ENCODE results near the gene CCSER1. TPM values are rescaled to one million over a fixed set of nuclear protein-coding genes. Genes with fewer than 3 reads are reported as not detected.
"Not testable (repeated sequence)": the region's sequence is repeated elsewhere in the genome, so short reads cannot be mapped to it uniquely, and the experiment has no call there.

CCSER1 gene
- total RNA-seq, 1 donor from 2014 or later: not detected

- DNase-seq (ENCODE audit: low read depth): no peak
These were observed 163.2 kb downstream of the CCSER1 start for GRCh38 chr4:90290345-90290744.

GRCh38 chr4:90292438-90292837, 165.2 kb downstream of the CCSER1 start:
- DNase-seq (ENCODE audit: low read depth): no peak

DNA sequence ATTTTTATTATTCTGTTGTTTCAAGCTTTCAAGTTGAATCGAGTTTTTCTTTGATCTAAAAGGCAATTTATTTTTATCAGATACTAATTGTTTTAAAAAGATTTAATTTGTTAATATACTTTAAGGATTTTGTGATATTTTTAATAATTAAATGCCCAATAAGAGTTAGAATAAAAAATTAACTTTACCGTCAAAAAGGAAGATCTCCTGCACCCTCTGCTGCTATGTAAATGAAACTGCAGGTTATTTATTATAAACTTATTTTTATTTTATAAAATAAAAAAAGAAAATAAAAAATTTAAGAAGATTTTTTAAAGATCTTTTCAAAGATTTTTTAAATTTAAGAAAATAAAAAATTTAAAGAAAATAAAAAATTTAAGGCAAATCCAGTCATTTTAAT, 166.1 kb downstream of the CCSER1 start:
- DNase-seq (ENCODE audit: low read depth): peak; percentile 7

GRCh38 chr4:90299373-90299772, 172.2 kb downstream of the CCSER1 start:
- no peak for DNase-seq (ENCODE audit: low read depth)

- no peak for DNase-seq (ENCODE audit: low read depth)
These were observed 179.6 kb downstream of the CCSER1 start for GRCh38 chr4:90306810-90307209.

DNA sequence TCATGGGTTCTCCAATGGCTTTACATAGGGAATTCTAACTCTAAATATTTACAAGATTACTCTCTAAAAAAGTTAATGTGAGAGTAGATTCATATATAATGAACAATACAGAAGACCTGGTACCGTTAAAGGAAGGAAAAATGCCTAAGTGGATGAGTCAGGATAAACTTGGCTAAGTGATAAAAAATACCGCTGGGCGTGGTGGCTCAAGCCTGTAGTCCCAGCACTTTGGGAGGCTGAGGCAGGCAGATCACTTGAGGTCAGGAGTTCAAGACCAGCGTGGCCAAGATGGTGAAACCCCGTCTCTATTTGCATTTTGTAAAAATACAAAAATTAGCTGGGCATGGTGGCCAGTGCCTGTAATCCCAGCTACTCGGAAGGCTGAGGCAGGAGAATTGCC, 189.9 kb downstream of the CCSER1 start:
- not testable (repeated sequence) for DNase-seq (ENCODE audit: low read depth)

GRCh38 chr4:90317785-90318184, 190.6 kb downstream of the CCSER1 start:
- peak; percentile 68 for DNase-seq (ENCODE audit: low read depth)

GRCh38 chr4:90318193-90318592, 191.0 kb downstream of the CCSER1 start:
- DNase-seq (ENCODE audit: low read depth): peak; percentile 59

DNA sequence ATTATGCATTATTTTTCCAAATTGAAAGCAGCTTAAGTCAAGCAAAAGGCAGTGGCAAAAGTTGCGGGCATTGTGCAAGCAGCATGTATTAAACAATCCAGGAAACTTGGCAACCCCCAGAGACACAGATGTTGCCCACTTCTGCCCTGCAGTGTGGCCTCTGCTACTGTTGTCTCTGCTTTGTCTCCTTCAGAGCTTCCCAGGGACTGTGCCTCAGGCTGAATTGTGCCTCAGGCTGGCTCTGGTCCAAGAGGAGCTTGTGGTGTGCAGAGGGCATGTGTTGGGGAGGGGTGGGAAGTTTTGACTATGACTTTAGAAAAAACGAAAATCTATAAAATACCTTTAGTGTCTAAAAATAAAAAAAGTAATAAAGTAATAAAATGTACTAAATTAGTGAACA, 201.4 kb downstream of the CCSER1 start:
- DNase-seq (ENCODE audit: low read depth): peak; percentile 75

DNA sequence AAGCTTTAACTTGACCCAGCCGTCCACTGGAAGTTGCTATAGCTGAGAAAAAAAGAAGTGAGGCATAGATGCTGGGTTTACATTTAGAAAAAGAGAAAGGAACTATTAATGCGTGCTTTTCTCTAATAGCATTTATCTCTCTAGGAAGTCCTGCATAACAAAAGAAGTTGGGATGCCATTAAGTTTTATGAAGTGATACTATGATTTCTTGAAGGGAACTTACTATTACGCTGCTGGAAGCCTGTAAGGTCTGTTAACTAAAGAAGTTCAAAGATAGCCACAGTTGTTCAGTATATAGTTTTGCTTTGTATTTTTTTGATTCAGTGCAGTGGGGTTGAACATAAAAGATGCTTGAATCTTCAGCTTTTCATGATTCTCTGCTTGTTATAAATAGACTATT, 203.4 kb downstream of the CCSER1 start:
- no peak for DNase-seq (ENCODE audit: low read depth)

DNA sequence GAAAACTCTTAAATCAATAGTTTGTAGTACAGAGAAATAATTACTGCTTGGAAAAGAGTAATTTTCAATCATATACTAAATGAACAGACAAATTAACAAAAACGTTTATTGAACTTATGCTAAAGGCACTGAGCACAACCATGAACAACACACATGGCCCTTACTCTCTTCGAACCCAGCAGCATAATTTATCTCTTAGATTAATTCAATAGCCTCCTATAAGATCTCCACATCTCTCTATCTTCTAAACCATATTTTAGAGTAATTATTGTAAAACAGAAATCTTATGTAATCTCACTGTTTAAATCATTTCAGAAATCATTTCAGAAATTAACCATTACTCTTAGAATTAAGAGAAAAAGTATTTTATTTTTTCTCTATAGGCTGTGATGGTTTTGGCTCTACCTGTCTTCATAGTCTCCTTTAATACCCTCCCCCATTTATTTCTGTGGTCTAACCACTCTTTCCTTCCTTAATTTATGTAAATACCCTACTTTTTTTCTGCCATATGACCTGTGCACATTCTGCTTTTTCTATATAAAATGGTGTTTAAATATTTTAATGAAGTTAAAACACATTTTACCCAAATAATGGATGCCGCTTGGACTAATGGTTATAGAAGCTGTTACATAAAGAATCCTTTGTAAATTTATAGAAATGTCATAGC, 218.5 kb downstream of the CCSER1 start:
- DNase-seq (ENCODE audit: low read depth): no peak

GRCh38 chr4:90349636-90350035, 222.4 kb downstream of the CCSER1 start:
- DNase-seq (ENCODE audit: low read depth): no peak

DNA sequence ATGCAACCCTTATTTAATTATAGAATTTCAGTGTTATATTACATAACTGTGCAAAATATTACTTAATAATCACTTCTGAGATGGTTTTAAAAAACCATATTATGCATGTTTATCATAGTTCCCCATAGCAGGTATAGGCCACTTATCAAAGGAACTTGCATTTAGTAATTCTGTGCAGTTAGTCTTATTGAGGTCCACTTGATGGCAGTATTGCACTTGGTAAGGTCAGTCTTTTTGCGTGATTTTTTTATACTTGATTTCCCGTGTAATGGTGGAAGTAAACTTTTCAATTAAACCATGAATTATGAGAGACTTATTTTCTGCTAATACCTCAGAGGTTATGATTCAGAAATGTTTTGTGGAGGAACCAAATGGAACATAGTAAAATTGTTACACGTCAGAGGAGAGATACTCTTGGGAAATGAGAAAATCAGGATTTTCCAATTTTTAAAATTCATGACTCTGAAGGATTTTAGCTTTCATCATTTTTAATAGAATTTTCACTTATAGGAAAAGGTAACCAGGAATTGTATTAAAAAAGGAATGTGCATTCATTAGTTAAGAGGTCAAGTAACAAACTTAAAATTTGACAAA, 230.0 kb downstream of the CCSER1 start:
- peak; percentile 66 for DNase-seq (ENCODE audit: low read depth)

GRCh38 chr4:90375081-90375480, 247.9 kb downstream of the CCSER1 start:
- DNase-seq (ENCODE audit: low read depth): no peak

- no peak for DNase-seq (ENCODE audit: low read depth)
These were observed 266.0 kb downstream of the CCSER1 start for GRCh38 chr4:90393215-90393614.

DNA sequence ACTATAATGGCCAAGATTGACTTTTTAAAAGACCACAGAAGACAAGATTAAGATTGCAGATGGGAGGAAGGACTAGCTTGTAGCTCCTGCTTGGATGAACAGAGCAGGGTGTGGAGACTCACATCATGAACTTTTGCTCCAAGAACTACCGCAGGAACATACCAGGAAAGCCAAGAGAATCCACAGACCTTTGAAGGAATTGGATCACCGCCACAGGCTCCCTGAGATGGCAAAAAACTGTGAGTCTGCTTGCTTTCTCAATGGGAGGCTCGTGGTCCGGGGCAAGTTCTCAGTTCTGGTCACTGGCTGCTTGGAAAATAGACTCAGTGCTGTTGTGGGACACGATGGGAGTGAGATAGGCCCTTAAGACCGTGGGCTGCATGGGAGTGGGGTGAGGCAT, 276.6 kb downstream of the CCSER1 start:
- peak; percentile 13 for DNase-seq (ENCODE audit: low read depth)

GRCh38 chr4:90407897-90408296, 280.7 kb downstream of the CCSER1 start:
- not testable (repeated sequence) for DNase-seq (ENCODE audit: low read depth)

DNA sequence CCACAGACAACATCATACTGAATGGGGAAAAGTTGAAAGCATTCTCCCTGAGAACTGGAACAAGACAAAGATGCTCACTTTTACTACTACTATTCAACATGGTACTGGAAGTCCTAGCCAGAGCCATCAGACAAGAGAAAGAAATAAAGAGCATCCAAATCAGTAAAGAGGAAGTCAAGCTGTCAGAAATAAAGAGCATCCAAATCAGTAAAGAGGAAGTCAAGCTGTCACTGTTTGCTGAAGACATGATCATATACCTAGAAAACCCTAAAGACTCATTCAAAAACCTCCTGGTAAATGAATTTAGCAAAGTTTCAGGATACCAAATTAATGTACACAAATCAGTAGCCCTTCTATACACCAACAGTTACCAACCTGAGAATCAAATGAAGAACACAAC, 285.6 kb downstream of the CCSER1 start:
- not testable (repeated sequence) for DNase-seq (ENCODE audit: low read depth)

- DNase-seq (ENCODE audit: low read depth): no peak
These were observed 287.9 kb downstream of the CCSER1 start for GRCh38 chr4:90415116-90415515.

DNA sequence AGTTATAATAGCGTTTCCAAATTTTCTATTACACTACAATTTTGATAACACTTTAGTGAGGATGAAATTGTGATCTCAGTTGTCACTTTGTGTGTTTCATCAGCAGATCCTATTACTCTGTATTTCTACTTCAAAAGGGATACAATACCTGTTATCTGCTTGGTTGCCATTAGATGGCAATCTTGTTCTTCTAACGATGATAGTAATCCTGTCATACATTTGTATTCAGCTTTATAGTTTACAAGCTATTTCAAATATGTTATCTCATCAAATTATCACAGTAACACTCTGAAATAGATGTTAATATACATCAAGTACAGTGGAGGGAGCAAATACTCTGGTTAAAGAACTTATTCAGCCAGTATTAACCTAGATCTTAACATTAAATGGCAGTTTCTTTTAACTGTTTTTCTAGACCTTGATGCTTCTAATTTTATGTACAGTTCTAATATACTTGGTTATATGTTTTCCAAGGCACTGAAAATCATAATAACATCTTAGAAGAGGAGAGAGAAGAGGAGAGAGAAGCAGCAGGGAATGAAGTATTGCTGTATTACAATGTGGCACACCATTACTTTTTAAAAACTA, 292.0 kb downstream of the CCSER1 start:
- DNase-seq (ENCODE audit: low read depth): peak; percentile 37

DNA sequence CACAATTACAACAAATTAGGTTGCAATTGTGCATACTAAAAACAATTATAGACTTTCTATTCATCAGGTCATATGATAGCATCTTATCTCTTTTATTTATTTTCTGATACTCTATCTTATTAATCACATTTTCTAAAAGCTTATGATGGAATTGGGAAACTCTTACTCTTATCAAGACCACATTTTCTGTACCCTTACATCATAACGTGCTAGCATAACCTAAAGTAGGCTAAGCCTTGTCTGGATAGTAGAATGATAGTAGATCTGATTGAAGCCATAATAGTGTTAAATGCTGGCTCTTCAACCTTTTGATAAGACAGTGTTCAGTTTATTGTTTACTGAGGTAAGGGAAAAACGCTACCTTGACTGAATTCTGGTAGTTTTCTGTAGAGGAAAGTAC, 294.0 kb downstream of the CCSER1 start:
- no peak for DNase-seq (ENCODE audit: low read depth)

GRCh38 chr4:90425893-90426292, 298.7 kb downstream of the CCSER1 start:
- no peak for DNase-seq (ENCODE audit: low read depth)

DNA sequence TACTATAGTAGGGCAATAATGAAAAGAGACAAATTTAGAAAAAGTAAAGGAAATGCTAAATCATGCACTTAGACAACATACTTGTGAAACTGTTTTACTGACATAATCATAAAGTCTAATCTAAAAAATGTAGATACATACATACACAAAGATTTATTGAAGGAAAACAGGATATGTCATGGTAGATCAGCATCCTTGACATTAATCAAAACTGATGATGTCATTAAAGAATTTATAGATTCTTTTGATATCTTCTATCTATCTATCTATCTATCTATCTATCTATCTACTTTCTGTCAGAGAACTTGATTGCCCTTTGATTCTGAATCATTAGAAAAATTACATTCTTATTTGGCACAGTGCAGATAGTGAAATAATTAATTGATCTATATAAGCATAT, 311.3 kb downstream of the CCSER1 start:
- DNase-seq (ENCODE audit: low read depth): no peak
